ENCODE results near the gene BMPR1B.

BMPR1B gene

DNA sequence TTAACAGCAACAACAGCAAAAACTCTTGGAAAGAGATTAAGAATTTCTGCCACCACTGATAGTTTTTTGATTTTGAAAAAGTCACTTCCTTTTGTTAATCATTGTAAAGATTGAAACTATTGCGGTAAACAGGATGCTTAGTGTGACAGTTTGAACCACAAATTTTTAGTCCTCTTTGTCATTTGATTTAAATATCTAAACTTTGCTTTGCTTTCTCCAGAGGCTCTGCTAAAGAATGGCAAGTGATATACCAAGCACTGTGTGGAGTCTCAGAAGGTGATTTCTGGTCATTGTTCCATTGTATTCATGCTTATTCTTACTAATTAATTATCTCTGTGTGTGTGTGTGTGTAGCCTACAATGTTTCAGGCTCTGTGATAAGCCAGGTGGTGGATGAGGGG is 155.6 kb downstream of the BMPR1B start:
- in situ Hi-C loops (cut with HindIII; ENCODE audit: low pct_ligation_motif_present, low sequenced_read_pairs), result no loop called here
- H3K36me3 ChIP-seq (replicated peaks), result no peaks in the 10 kb centered on the region
- H3K27me3 ChIP-seq (replicated peaks), result no peaks in the 10 kb centered on the region
- no peak overlapping the region for H3K4me3 ChIP-seq (ENCODE audit: low read depth, low read length)
- no peak for DNase-seq
- TF ChIP-seq, protein P1, sequence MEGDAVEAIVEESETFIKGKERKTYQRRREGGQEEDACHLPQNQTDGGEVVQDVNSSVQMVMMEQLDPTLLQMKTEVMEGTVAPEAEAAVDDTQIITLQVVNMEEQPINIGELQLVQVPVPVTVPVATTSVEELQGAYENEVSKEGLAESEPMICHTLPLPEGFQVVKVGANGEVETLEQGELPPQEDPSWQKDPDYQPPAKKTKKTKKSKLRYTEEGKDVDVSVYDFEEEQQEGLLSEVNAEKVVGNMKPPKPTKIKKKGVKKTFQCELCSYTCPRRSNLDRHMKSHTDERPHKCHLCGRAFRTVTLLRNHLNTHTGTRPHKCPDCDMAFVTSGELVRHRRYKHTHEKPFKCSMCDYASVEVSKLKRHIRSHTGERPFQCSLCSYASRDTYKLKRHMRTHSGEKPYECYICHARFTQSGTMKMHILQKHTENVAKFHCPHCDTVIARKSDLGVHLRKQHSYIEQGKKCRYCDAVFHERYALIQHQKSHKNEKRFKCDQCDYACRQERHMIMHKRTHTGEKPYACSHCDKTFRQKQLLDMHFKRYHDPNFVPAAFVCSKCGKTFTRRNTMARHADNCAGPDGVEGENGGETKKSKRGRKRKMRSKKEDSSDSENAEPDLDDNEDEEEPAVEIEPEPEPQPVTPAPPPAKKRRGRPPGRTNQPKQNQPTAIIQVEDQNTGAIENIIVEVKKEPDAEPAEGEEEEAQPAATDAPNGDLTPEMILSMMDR (IDR thresholded peaks at IDR 0.05; ENCODE audit: low read depth, low read length, missing control alignments), result no peak
- H3K27ac ChIP-seq, result no peak overlapping the region

DNA sequence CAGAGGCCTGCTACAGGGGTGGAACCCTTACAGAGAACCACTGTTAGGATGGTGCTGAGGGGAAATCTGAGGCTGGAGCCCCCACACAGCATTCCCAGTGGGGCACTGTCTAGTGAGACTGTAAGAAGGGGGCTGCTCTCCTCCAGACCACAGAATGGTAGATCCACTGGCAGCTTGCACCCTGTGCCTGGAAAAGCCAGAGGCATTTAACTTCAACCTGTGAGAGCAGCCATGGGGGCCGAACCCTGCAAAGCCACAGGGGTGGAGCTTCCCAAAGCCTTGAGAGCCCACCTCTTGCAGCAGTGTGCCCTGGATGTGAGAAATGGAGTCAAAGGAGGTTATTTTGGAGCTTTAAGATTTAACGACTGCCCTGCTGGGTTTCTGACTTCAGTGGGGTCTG is 159.4 kb downstream of the BMPR1B start:
- Histone ChIP-seq H3K4me3 (ENCODE audit: low read depth, low read length) (no peak overlapping the region), H3K36me3 (replicated peaks) (no peaks in the 10 kb centered on the region), H3K27me3 (replicated peaks) (no peaks in the 10 kb centered on the region), H3K27ac (no peak overlapping the region)
- TF ChIP-seq, protein P1 (IDR thresholded peaks at IDR 0.05; ENCODE audit: low read depth, low read length, missing control alignments), result no peak
- in situ Hi-C loops (cut with HindIII; ENCODE audit: low pct_ligation_motif_present, low sequenced_read_pairs), result no loop called here
- no peak for DNase-seq

DNA sequence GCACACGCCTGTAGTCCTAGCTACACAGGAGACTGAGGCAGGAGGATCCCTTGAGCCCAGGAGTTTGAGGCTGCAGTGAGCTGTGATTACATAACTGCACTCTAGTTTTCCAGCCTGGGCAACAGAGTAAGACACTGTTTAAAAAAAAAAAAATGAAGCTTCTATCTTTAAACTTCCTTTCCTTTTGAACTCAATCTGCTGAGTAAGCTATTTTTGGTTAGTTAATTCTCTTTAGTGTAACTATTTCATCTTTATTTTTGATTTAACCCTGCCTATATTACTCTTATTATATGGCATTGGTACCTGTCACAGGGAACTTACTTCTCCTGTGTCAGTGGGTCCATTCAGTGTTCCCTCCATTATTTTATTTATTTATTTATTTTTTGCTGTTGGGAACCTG is 160.8 kb downstream of the BMPR1B start:
- TF ChIP-seq, protein P1 (IDR thresholded peaks at IDR 0.05; ENCODE audit: low read depth, low read length, missing control alignments), result no peak

DNA sequence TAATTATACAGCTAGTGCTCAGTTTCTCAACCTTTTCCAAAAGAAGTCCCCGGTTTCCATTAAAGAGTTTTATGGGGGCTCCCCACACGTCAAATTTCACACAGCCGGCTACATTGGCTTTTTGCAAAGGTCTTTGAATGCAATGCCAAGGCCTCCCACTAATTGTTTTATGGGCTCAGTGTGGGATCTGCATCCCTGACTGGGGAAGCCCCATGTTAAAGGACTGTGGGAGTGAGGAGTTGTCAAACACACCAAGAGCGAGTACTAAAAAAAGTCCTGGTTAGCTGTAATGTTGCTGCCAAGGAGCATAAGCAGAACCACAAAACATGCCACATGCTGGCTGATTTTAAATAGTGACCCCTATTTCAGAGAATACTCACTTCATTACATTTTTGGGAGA is 162.6 kb downstream of the BMPR1B start:
- no peaks in the 10 kb centered on the region for H3K36me3 ChIP-seq (replicated peaks)
- no peak overlapping the region for H3K4me3 ChIP-seq (ENCODE audit: low read depth, low read length)
- H3K27me3 ChIP-seq (replicated peaks), result no peaks in the 10 kb centered on the region
- no peak overlapping the region for H3K27ac ChIP-seq
- in situ Hi-C loops (cut with HindIII; ENCODE audit: low pct_ligation_motif_present, low sequenced_read_pairs), result no loop called here
- TF ChIP-seq, protein P1 (IDR thresholded peaks at IDR 0.05; ENCODE audit: low read depth, low read length, missing control alignments), result no peak
- DNase-seq, result no peak

More for the DNA sequence above, 160.8 kb downstream of the BMPR1B start:
- Histone ChIP-seq H3K36me3 (replicated peaks) (no peaks in the 10 kb centered on the region), H3K4me3 (ENCODE audit: low read depth, low read length) (no peak overlapping the region), H3K27ac (no peak overlapping the region), H3K27me3 (replicated peaks) (no peaks in the 10 kb centered on the region)
- in situ Hi-C loops (cut with HindIII; ENCODE audit: low pct_ligation_motif_present, low sequenced_read_pairs), result no loop called here
- no peak for DNase-seq

DNA sequence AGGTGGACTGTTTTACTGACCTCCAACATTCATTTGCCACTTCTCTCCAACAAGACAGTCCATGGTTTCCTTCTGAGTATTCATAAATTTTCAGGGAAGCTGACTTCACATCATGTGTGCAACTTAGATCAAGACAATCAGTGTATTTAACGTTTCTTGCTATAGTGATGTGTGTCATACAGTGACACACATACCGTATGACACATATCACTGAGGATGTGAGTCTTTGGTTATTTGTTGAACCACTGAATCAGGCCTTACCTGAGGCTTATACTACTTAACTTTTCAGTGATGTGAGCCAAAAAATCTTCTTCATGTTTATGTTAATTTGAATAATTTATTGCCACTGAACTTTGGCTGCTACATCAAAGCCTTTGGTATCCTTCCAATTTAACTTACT is 166.8 kb downstream of the BMPR1B start:
- TF ChIP-seq, protein P1 (IDR thresholded peaks at IDR 0.05; ENCODE audit: low read depth, low read length, missing control alignments), result no peak
- Histone ChIP-seq H3K36me3 (replicated peaks) (no peaks in the 10 kb centered on the region), H3K4me3 (ENCODE audit: low read depth, low read length) (no peak overlapping the region), H3K27ac (no peak overlapping the region), H3K27me3 (replicated peaks) (no peaks in the 10 kb centered on the region)
- no peak for DNase-seq
- in situ Hi-C loops (cut with HindIII; ENCODE audit: low pct_ligation_motif_present, low sequenced_read_pairs), result no loop called here

DNA sequence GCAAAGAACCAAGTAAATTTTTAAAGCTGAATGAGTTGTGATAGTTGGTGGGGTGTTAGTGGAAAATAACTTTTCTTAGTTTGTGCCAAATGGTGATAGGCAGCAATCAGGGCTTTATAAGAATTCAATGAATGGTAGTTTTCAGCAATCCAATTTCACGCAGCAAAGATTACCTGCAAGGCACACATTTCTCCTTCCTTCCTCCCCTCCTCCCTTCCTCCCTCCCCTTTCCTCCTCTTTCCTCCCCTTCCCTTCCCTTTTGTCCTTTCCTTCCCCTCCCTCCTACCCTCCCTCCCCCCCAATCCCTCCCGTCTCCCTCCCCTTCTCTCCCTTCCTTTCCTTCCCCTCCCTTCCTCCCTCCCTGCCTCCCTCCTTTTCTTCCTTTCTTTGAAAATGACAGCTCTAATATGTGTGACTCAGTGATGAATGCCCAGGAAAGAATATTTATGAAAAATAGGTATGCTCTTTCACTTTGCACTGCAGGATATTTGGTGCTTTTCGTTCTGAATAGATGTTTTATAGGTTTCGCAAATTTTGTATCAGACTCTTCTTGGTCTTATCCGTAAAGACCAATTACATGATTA is 168.1 kb downstream of the BMPR1B start:
- H3K27me3 ChIP-seq (replicated peaks), result no peaks in the 10 kb centered on the region
- TF ChIP-seq, protein P1 (IDR thresholded peaks at IDR 0.05; ENCODE audit: low read depth, low read length, missing control alignments), result no peak
- no peak overlapping the region for H3K27ac ChIP-seq
- no peak for DNase-seq
- no peak overlapping the region for H3K4me3 ChIP-seq (ENCODE audit: low read depth, low read length)
- H3K36me3 ChIP-seq (replicated peaks), result no peaks in the 10 kb centered on the region
- in situ Hi-C loops (cut with HindIII; ENCODE audit: low pct_ligation_motif_present, low sequenced_read_pairs), result no loop called here

All from brain microvascular endothelial cell (primary cell).